Activated naive CD4-positive, alpha-beta T cell treated with anti-CD3 and anti-CD28 coated beads, Interleukin-2, amount 50 U/mL, for 16 hours (primary cell): ENCODE data around the gene UBD.
A peak's percentile ranks its signal among the peaks of the same experiment; 100 is the strongest.

Experiments
- DNase-seq: peaks from one replicate; pipeline ENCODE4 v3.0.0-alpha.2; 2020

The UBD gene

GRCh38 chr6:29558439-29559079 lies 973 bp downstream of the UBD start:
- no peak for DNase-seq

- no peak for DNase-seq
These were observed 2.2 kb downstream of the UBD start for GRCh38 chr6:29557320-29557719.

DNA sequence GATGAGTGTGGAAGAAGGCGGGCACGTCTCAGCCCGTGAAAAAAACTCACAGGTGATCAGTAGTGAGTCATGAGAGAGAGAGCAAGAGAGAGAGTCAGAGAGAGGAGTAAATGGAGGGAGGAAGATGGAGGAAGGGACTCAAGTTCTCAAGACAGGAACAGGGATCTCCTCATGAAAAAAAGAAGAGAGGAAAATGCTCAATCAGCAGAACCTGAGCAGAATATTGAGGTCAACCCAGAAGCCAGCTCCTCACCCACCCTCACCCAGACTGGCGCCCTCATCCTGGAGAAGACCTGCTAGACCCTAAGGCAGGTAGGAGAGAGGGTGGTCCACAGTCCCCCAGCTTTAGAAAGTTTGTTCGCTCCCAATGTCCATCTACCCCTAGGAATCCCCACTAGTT lies 4.8 kb downstream of the UBD start:
- no peak for DNase-seq

- peak; percentile 23 for DNase-seq
These were observed 6.1 kb downstream of the UBD start for GRCh38 chr6:29553268-29554057.

DNA sequence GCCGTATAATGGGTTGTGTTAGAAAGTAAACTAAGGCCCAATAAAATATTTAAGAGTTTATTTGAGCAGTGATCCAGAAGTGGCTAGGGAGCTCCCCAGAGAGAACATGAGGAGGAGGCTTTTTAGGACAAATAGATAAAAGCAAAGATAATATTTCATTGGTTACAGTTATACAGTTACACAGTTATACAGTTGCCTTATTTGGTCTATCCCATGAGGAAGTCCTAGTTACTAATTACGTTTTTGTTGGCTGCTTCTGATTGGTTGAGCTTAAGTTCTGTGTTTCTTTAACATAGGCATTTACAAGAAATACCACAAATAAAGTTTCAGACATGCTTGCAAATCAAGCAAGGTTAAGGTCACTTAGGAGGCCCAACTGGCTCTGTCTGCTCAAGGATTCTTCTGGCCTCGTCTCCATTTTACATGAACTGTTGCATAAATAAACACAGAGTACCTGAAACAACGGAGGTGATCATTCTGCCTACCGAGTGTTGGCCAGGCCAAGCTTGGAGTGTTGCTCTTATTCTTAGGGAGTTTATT lies 7.0 kb downstream of the UBD start:
- DNase-seq: no peak

DNA sequence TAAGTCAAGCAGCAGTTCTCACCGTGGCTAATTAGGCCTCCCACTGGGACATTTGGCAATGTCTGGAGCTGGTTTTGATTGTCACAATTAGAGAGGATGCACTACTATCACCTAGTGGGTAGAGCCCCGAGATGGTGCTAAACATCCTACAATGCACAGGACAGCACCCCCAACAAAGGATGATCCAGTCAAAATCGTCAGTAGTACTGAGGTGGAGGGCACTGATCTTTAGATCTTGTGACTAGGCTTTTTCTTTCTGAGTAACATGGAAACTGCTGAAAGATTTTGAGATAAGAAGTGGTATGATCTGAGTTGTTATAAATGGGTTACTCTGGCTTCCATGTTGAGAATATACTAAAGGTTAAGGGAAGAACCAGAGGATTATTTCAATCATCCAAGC lies 12.0 kb downstream of the UBD start:
- DNase-seq: no peak

- DNase-seq: no peak
These were observed 21.7 kb downstream of the UBD start for GRCh38 chr6:29537714-29538403.

- DNase-seq: no peak
These were observed 27.1 kb downstream of the UBD start for GRCh38 chr6:29532320-29532951.

GRCh38 chr6:29531668-29532067 lies 27.9 kb downstream of the UBD start:
- no peak for DNase-seq

DNA sequence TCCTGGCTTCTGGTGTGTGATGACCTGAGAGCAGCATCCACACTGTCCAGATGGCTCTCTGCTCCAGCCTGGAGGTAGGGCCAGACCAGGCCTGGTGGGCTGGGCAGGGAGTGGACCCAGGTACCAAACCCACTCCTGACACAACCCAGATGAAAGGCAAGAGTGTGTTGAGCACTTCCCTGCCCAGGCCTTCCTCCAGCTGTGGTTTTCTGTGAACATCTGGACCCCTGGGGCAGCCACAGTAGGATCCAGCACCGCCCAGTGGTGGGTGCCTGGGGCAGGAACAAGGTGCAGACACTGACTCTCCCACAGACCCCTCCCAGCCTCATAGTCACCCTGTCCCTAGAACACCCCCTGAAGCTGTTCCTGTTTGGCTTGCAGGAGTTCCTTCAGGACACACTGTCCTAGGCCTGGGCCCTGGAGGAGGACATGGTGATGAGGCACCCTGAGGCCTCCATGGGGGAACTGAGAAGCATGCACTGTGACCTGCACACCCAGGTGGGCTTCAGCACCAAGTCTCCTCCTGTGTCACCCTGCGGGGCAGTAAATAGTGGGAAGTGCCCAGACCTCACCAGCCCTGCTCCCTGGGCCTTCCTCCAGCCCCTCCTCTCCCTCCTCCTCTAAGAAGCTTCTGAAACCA lies 28.7 kb downstream of the UBD start:
- no peak for DNase-seq

GRCh38 chr6:29529956-29530355 lies 29.6 kb downstream of the UBD start:
- no peak for DNase-seq

DNA sequence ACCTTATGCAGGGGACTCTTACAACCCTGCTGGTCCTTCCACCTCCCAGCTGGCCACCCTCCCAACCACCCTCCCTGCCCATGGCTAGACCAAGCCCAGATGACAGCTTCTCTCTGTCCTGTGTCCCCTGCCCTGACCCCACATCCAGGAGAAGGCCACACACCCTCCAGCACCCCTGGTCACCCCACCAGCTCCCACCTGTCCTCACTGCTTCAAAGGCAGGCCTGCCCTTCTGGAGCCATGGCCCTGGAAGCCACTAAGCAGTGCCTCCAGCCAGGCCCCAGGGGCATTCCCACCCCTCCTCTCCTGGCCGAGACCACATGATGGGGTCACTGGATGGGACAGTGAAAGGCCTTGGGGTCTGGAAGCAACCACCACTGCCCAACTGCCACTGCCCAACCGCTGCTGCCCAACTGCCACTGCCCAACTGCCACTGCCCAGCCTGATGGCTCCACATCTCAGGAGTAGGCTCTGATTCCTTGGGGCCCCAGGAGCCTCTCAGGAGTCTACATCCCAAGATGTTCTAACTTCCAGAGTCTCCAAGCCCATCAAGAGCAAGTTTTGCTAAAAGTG lies 30.5 kb downstream of the UBD start:
- no peak for DNase-seq

DNA sequence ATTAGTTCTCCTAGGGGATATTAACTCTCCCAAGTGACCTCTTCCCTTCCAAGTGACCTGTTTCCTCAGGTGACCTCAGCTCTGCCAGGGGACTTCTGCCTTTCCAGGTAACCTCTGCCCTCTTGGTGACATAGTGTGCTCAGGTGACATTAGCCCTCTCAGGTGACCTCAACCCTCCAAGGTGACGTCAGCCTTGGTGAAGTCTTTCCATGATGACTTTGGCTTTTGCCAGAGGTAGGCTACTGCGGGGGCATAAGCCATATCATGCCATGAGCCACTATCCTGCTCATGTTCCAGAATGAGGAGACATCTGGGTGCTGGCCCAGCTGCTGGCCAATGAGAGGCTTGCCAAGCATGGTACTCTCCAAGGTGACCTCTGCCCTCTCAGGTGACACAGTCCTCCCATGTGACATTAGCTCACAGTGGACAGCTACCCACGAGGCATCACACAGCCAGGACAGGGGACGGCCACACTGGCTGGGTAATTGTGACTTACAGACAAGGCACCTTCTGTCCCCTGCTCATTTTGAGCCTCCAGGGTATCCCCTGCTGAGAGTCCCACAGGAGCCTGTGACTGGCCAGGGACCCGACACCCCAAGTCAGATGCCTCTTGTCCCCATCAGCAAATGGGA lies 31.1 kb downstream of the UBD start:
- DNase-seq: no peak

DNA sequence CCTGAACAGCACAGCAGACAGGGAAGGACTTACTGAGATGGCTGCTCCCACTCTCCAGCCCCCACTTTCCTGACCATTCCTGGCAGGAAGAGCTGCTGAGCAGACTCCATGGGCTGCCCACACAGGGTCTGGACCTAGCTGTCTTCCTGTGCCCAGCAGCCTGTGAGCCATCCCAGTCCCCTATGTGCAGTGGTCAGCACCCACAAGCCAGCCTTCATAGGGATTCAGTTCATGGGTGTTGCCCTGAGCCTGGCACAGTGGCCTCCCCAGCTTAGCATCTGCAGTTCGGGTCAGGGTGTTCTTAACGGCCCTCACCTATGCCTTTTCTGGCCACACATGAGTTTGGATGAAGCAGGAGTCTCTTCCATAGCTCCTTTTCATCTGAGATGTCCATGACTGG lies 32.0 kb downstream of the UBD start:
- no peak for DNase-seq

DNA sequence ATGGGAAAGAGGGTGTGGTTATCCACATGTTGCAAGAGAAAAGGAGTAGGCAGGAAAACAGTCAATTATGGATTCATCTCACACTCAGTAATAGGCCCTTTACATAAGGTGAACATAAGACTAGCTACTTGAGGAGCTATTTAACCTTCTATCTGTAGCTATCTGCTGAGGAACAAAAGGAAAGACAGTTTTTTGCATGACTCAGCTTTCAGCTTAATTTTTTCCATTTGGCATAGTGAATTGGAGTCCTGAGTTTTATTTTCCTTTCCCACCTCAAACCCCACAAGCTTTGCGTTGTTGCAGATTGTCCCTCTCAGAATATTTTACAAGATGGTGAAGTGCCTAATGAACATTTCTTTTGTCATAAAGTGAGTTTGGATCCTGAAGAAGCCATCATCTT lies 32.4 kb downstream of the UBD start:
- no peak for DNase-seq

DNA sequence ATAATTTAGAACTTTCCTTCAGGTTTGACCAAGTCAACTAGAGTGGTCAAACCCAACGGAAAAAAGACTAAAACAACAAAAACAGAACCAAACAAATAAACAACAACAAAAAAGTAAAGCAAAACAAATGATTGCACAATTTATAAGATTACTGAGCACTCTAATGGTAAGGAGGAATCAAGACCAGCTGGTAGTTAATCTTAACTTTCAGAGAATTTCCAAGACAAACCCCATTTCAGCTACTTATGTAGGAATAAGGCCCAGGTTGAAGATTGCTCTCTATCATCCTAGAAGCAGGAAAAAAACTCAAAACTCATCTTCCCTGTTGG lies 34.3 kb downstream of the UBD start:
- no peak for DNase-seq

GRCh38 chr6:29524444-29525310 lies 34.9 kb downstream of the UBD start:
- DNase-seq: no peak

DNA sequence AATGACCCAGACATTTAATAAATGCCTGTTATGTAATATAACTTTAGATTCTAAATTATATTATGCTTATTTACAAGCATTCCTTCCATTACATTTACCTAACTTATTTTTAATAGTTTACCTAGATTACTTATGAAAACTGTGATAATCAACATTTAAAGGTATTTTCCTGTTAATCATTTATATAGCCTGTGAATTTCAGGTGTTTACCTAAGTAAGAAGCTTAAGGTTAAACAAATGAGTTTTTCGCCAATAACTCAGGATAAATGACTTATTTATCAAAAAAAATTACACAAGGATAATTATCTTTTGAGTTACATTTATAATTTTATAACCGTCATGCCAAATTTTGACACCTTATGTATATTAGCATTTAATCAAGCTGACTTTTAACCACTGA lies 35.5 kb downstream of the UBD start:
- no peak for DNase-seq

- no peak for DNase-seq
These were observed 37.3 kb downstream of the UBD start for GRCh38 chr6:29522227-29522626.

DNA sequence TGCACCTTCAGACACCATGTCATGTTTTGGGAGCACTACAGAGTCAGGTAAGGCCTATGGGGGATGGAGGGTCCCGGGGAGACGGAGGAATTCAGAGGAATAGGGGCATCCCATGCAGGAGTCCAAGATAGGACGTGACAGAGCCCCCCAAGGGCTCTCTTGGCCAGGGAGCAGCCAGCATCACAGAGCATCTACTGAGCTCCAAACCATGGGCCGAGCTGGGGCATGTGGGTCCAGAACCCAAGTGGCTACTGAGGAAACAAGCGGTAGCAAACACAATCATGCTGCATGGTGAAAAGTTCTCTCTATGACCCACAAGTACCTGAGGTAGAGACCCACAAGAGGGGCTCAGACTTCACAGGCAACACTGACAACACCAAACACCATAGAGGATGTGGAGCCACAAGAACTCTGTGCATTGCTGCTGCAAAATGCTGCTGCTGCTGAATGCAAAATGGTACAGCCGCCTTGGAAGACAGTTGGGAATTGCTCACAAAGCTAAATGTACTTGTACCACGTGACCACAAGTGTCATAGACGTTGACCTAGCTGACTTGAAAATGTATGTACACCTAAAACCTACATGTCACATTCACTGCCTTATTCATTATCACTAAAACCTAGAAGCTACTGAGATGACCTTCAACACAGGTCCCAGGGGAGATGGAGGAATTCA lies 38.4 kb downstream of the UBD start:
- DNase-seq: no peak

DNA sequence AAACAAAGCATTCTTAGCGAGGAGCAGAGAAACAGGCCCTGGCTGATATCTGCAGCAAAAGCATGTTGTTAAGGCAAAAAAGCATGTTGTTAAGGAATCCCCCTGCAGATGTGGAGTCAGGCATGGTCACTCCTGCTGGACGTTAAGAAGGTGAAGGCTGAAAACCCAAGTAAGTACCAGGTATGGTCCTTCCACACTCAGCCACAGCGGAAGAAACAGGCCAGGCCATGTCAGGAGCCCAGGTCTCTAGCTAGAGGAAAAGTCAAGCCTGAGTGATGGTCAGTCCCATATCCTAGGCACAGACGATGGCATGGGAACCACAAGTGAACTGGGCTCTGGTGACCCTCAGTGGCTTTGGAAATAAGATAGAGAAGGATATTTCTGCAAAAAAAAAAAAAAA lies 39.3 kb downstream of the UBD start:
- no peak for DNase-seq
